GM12878 (cell line): ENCODE results near the gene HRH2. TPM values are rescaled to one million over a fixed set of nuclear protein-coding genes. Genes with fewer than 3 reads are reported as not detected.

Source experiments
- ATAC-seq: fragments of 200-7000 bp; cut with Tn5 transposase; 3 replicates; pipeline ENCODE4 v1.9.1; 2020; ENCODE audit warnings: mild to moderate bottlenecking, moderate library complexity
- BruUV-seq: library from RNA; stranded (reverse); fragments of 400-500 nt; replicated peaks from 2 replicates; lab custom pipeline; 2021; lab: Mats Ljungman, UMichigan
- CTCF ChIA-PET: fragments of 300-600 bp; sonication (Branson Sonifier 250); formaldehyde crosslinking; extraction: SDS; loops from one replicate; lab custom pipeline; 2021; ENCODE audit warnings: inconsistent platforms; lab: Yijun Ruan, JAX
- POLR2A ChIA-PET: fragments of 350-600 bp; formaldehyde crosslinking; extraction: SDS; loops from one replicate; lab custom pipeline; 2021; ENCODE audit warnings: inconsistent platforms; lab: Charles Lee
- RAD21 ChIA-PET: fragments of 300-600 bp; sonication (Branson Sonifier 250); formaldehyde crosslinking; loops from one replicate; lab custom pipeline; 2023; ENCODE audit warnings: antibody characterized with exemption; ENCODE audit not compliant: unreplicated experiment; lab: Charles Lee
- SMC1A ChIA-PET: fragments of 300-600 bp; sonication (Branson Sonifier 250); formaldehyde crosslinking; loops from one replicate; lab custom pipeline; 2023; ENCODE audit not compliant: unreplicated experiment, uncharacterized antibody; lab: Charles Lee
- DNase-seq: peaks from one replicate; pipeline ENCODE4 v3.0.0-alpha.2; 2011; ENCODE audit warnings: low read depth, low spot score
- FAIRE-seq: peaks from 3 replicates; lab custom pipeline; 2011; peaks lifted over from hg19 to GRCh38; lab: Jason Lieb, UNC
- H2AFZ ChIP-seq: 2 replicates; pipeline ENCODE4 v1.6.0; 2011; ENCODE audit warnings: low read depth, low read length, control low read depth; ENCODE audit not compliant: control insufficient read depth
- H3K27ac ChIP-seq: 2 replicates; pipeline ENCODE4 v1.5.1; 2011; ENCODE audit warnings: control low read depth; ENCODE audit not compliant: control insufficient read depth, insufficient read depth
- H3K27me3 ChIP-seq, 2 experiments: replicated peaks in 1 of 2; 2 replicates each; pipeline versions ENCODE4 v1.6.0 to v1.6.1; 2011; ENCODE audit warnings: low read length in 1 of 2; ENCODE audit not compliant: control insufficient read depth in 2 of 2, insufficient read depth in 2 of 2
- H3K36me3 ChIP-seq, 2 experiments: 2 replicates each; pipeline ENCODE4 v1.5.1; 2011; ENCODE audit warnings: low read length in 1 of 2; ENCODE audit not compliant: control insufficient read depth in 2 of 2, insufficient read depth in 2 of 2
- H3K4me1 ChIP-seq: 2 replicates; pipeline ENCODE4 v1.6.1; 2011; ENCODE audit warnings: mild to moderate bottlenecking, low read length, moderate library complexity, mixed read lengths; ENCODE audit not compliant: control insufficient read depth, insufficient read depth
- H3K4me2 ChIP-seq: 2 replicates; pipeline ENCODE4 v1.6.0; 2011; ENCODE audit warnings: control low read depth; ENCODE audit not compliant: control insufficient read depth, insufficient read depth
- H3K4me3 ChIP-seq: fragments of 200-600 bp; sonication (generic); 2 replicates; pipeline ENCODE4 v1.5.1; 2016
- H3K79me2 ChIP-seq: 2 replicates; pipeline ENCODE4 v1.6.0; 2011; ENCODE audit warnings: low read length; ENCODE audit not compliant: control insufficient read depth, insufficient read depth
- H3K9ac ChIP-seq: 2 replicates; pipeline ENCODE4 v1.8.0; 2011; ENCODE audit warnings: low read length, control low read depth, mixed read lengths; ENCODE audit not compliant: control insufficient read depth, insufficient read depth
- H3K9me3 ChIP-seq: replicated peaks from 3 replicates; pipeline ENCODE4 v1.5.1; 2011; ENCODE audit warnings: mild to moderate bottlenecking, low read length; ENCODE audit not compliant: control insufficient read depth, insufficient read depth
- H4K20me1 ChIP-seq: 2 replicates; pipeline ENCODE4 v1.6.0; 2011; ENCODE audit not compliant: control insufficient read depth, insufficient read depth
- CEBPZ ChIP-seq: fragments of 150-350 bp; IDR thresholded peaks from 2 replicates; pipeline ENCODE4 v1.6.1; 2016; ENCODE audit warnings: low read depth, low read length
- ESRRA ChIP-seq: IDR thresholded peaks from 2 replicates; pipeline ENCODE4 v1.6.1; 2012; ENCODE audit warnings: mild to moderate bottlenecking, low read length, improper control_type of control experiment
- JUND ChIP-seq: IDR thresholded peaks from 2 replicates; pipeline ENCODE4 v1.6.1; 2012; ENCODE audit warnings: low read depth, mild to moderate bottlenecking, low read length, improper control_type of control experiment, moderate library complexity
- POLR2AphosphoS2 ChIP-seq: IDR thresholded peaks from 2 replicates; pipeline ENCODE4 v1.6.1; 2011; ENCODE audit warnings: low read depth, mild to moderate bottlenecking, low read length, improper control_type of control experiment, moderate library complexity
- SPI1 ChIP-seq: IDR thresholded peaks from 2 replicates; pipeline ENCODE4 v1.6.1; 2011; ENCODE audit warnings: low read depth, mild to moderate bottlenecking, low read length, moderate library complexity, borderline replicate concordance; ENCODE audit not compliant: insufficient read depth
- USF1 ChIP-seq: IDR thresholded peaks from 2 replicates; pipeline ENCODE4 v1.6.1; 2011; ENCODE audit warnings: borderline replicate concordance, low read depth, mild to moderate bottlenecking, moderate library complexity, mixed read lengths, low read length; ENCODE audit not compliant: insufficient read depth; ENCODE audit errors: extremely low read length
- WRNIP1 ChIP-seq: IDR thresholded peaks from 2 replicates; pipeline ENCODE4 v1.6.1; 2011; ENCODE audit warnings: low read depth, low read length, improper control_type of control experiment, borderline replicate concordance
- WGBS: methylation state at CpG from one replicate; pipeline ENCODE4 v1.1.6; 2016; ENCODE audit warnings: low lambda C conversion rate; ENCODE audit not compliant: insufficient replicate concordance, insufficient coverage; ENCODE audit errors: missing lambda C conversion rate; 5-methylcytosine and 5-hydroxymethylcytosine counted together
- in situ Hi-C: fragments of 300-500 bp; cut with MboI; formaldehyde crosslinking; loops from 9 replicates; pipeline ENCODE4 v1.14.3; 2018; ENCODE audit warnings: mixed read lengths
- intact Hi-C: fragments of 100-400 bp; cut with micrococcal nuclease; formaldehyde crosslinking; loops from one replicate; pipeline ENCODE4 v1.14.2; 2022; ENCODE audit not compliant: unreplicated experiment
- polyA plus RNA-seq, 11 experiments: library from polyadenylated mRNA; depleted of rRNA in 4 of 11; unstranded in 6 of 11; stranded (reverse) in 5 of 11; fragments of >200 nt; fragmentation: Nextera tagmentation in 4 of 11; fragmentation: Illumina TruSeq in 1 of 11; extraction: Ambion mirVana in 4 of 11; extraction: Trizol in 1 of 11; gene quantifications; 1 replicate in 1 of 11; 2 replicates in 10 of 11; pipeline versions ENCODE4 v1.2.1 to v1.2.3, GENCODE V29; 2011 to 2016; ENCODE audit warnings: inconsistent platforms in 2 of 11, missing spikeins in 2 of 11, low read depth in 1 of 11
- total RNA-seq, 4 experiments: library from RNA; depleted of rRNA in 3 of 4; stranded (reverse); fragments of >200 nt in 3 of 4; fragmentation: Illumina TruSeq in 1 of 4; extraction: Trizol in 1 of 4; gene quantifications; 2 replicates each; pipeline versions ENCODE4 v1.2.1 to v1.2.3, GENCODE V29; 2013 to 2021

HRH2 gene
- total and polyA plus RNA-seq, 10 of the 15 experiments (the other 5 are each of a cell fraction or from before 2014, with no cell fraction given), result 0.01 to 0.05 (median 0.03) TPM; not detected in 7

GRCh38 chr5:175738602-175739133 is 80.8 kb downstream of the HRH2 start:
- no peaks in the 10 kb centered on the region for H3K79me2 ChIP-seq
- CTCF ChIA-PET, result interaction anchor here (0.7 to 1.7 kb wide), 3 partner anchors 9 to 1299 kb away, joined by 3 to 11 read pairs (median 3); no protein-coding TSS in a partner anchor
- no peak overlapping the region for H3K4me2 ChIP-seq
- intact Hi-C loops (loop anchor here (10.0 kb wide), 2 partner anchors 136 to 676 kb away; partner anchors contain the start of genes CLTB and CPLX2), in situ Hi-C loops (loop anchor here (25.0 kb wide), 1 partner anchor 849 kb away; no protein-coding TSS in a partner anchor)
- H3K27me3 ChIP-seq, result peaks cover 3 to 4% of the 10 kb centered on the region in 2 experiments; a peak in 3 of 4 replicates
- no peak for TF ChIP-seq ESRRA
- no peak for TF ChIP-seq WRNIP1
- TF ChIP-seq USF1, result no peak
- TF ChIP-seq CEBPZ, result no peak
- TF ChIP-seq POLR2AphosphoS2, result no peak
- no peak for TF ChIP-seq JUND
- TF ChIP-seq SPI1, result no peak
- RAD21 ChIA-PET, result no interaction called here
- POLR2A ChIA-PET, result no interaction called here
- FAIRE-seq, result no peak
- SMC1A ChIA-PET, result no interaction called here
- no peak overlapping the region for H2AFZ ChIP-seq
- H4K20me1 ChIP-seq, result no peaks in the 10 kb centered on the region
- no TSS peak for BruUV-seq
- no peak for DNase-seq
- H3K27ac ChIP-seq, result no peak overlapping the region
- no peak overlapping the region for H3K4me3 ChIP-seq
- no peaks in the 10 kb centered on the region for H3K4me1 ChIP-seq
- no peak for ATAC-seq
- WGBS, result 18% methylated on average over 14 of the region's 14 CpGs
- no peaks in the 10 kb centered on the region for H3K36me3 ChIP-seq
- no peaks in the 10 kb centered on the region; the same call in 2 of the 3 replicates for H3K9me3 ChIP-seq
- H3K9ac ChIP-seq, result no peak overlapping the region
